Activated naive CD4-positive, alpha-beta T cell (primary cell): ENCODE results near the gene VTA1.
"Not testable (repeated sequence)": the region's sequence is repeated elsewhere in the genome, so short reads cannot be mapped to it uniquely, and the experiment has no call there.

Source experiments
- DNase-seq, 4 experiments: peaks; one replicate each; lab custom pipeline; 2025; lab: John Stamatoyannopoulos, UW

The VTA1 gene

DNA sequence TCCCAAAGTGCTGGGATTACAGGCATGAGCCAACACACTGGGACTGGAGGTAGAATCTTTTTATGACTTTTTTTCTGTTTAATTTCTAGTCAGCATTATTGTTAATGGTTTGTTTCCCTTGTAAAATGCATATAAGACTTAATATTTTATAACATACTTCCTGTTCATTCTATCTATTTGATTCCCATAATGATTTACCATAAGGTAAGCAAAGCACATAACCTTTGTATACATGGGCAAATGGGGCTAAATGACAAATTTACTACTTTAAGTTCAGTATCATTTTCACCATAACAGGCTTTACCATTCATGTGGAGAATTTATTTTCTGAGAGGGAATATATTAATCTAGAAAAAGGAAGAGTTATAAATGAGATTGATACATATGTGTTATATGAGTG is 24.3 kb downstream of the VTA1 start:
- no peak for DNase-seq

GRCh38 chr6:142172758-142173157 is 25.7 kb downstream of the VTA1 start:
- DNase-seq: no peak

- no peak for DNase-seq
Measured at GRCh38 chr6:142173980-142174379, 26.9 kb downstream of the VTA1 start.

- no peak for DNase-seq
Measured at GRCh38 chr6:142174703-142175102, 27.6 kb downstream of the VTA1 start.

DNA sequence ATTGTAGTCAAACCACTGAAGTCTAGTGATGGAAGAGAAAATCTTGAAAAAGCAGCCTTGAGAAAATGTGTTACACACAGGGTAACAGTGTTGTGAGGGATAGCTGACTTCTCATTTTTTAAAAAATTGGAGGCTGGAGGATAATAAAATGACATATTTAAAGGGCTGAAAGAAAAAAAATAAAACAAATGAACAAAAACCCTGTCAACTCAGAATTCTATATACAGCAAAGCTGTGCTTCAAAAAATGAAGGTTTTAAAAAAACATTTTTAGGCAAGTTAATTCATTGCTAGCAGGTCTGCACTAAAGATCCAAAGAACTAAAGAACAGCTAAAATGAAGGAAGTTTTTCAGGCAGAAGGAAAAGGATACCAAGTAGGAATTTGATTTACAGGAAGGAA is 31.1 kb downstream of the VTA1 start:
- no peak for DNase-seq

GRCh38 chr6:142182004-142182403 is 34.9 kb downstream of the VTA1 start:
- no peak for DNase-seq

DNA sequence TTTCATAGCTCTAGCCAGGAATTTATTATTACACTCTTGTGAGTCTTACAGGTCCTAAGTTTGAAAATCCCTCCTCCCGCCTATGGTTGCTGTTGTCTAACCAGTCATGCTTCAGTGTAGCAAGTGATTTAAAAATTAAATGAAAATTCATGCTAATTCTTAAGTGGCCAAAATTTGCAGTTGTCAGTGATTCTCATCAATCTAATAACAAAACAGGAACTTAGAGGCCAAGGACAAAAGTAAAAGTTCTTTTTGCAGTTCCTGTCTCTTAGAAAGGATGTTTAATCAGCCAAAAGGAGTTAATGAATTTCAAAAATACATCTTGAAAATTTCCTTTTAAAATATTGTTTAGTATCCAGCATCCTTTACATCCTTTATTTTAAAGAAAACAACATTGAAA is 36.3 kb downstream of the VTA1 start:
- no peak for DNase-seq

- DNase-seq: no peak
Measured at GRCh38 chr6:142184307-142184706, 37.2 kb downstream of the VTA1 start.

DNA sequence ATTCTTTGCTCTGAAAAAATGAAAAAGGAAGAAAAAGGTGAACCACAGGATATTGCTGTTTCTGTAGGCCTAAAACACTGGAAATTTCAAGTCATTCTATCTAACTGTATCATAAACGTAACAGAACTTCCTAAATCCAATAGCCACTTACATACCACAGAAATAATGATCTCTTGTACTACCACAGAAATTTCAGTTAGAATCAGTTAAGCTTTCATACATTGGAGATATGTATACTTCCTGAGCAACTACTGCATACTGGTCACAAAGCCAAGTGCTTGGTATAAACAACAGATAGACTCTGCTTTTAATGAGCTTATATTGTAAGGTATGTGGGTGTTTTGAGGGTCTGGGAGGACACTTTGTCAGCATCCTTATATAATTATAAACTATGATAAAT is 38.6 kb downstream of the VTA1 start:
- no peak for DNase-seq

DNA sequence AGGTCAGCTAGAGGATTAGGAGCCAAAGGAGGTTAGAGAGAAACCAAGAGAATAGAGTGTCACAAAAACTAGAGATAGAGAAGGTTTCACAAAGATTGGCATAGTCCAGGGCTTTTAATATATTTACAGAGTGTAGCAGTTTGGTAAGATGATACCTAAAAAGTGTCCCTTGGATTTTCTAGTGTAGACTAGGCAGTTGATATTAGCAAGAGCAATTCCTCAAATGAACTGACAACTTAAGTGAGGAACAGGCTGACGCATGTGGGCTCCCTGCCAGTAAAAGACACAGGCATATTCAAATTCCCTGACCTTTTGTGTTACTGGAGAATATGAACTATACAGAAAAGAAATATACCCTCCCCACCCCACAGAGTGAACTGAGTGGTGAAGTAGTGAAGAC is 40.1 kb downstream of the VTA1 start:
- no peak for DNase-seq

DNA sequence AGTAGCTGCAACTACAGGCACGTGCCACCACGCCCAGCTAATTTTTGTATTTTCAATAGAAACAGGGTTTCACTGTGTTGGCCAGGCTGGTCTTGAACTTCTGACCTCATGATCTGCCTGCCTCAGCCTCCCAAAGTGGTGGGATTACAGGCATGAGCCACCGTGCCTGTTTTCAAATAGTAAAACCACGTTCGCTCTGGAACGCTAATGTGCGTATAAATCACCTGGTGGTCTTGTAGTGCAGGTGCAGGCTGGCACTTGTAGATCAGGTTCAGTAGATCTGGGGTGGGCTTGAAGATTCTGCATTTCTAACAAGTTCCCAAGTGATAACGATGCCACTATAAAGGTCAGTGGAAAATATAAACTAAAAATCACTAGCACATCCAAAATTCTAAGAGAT is 41.3 kb downstream of the VTA1 start:
- not testable (repeated sequence) for DNase-seq

DNA sequence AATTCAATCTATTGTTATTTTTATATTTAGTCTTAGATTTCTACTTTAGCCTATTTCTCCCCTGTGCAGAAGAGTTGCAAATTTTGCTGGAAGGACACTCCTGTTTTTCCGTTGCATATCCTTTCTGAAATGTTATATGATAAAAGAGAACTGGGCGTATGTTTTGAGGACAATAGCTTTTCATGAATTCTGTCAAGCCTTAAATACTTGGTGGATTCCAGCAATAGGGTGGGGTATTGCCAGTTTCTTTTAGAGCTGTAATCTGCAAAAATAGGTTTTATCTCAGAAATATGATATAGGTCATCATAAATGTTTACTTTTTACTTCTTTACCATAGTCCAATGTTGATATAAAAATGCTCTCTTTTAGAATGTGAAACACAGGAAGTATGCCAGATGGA is 42.0 kb downstream of the VTA1 start:
- no peak for DNase-seq

- DNase-seq: no peak
Measured at GRCh38 chr6:142192343-142192742, 45.3 kb downstream of the VTA1 start.

DNA sequence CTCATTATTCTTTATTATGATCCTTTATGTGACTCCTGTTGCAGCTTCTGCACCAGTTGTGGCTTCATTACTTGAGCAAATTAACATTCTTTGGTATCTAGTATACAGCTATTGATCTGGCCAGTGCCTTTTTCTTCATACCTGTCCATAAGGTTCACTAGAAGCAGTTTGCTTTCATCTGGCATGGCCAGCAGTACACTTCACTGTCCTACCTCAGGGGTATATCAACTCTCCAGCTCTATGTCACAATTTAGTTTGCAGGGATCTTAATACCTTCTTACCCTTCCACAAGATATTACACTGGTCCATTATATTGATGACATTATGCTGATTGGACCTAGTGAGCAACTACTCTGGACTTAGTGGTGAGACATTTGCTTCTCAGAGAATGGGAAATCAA is 46.6 kb downstream of the VTA1 start:
- DNase-seq: no peak

- no peak for DNase-seq
Measured at GRCh38 chr6:142195862-142196541, 48.9 kb downstream of the VTA1 start.

DNA sequence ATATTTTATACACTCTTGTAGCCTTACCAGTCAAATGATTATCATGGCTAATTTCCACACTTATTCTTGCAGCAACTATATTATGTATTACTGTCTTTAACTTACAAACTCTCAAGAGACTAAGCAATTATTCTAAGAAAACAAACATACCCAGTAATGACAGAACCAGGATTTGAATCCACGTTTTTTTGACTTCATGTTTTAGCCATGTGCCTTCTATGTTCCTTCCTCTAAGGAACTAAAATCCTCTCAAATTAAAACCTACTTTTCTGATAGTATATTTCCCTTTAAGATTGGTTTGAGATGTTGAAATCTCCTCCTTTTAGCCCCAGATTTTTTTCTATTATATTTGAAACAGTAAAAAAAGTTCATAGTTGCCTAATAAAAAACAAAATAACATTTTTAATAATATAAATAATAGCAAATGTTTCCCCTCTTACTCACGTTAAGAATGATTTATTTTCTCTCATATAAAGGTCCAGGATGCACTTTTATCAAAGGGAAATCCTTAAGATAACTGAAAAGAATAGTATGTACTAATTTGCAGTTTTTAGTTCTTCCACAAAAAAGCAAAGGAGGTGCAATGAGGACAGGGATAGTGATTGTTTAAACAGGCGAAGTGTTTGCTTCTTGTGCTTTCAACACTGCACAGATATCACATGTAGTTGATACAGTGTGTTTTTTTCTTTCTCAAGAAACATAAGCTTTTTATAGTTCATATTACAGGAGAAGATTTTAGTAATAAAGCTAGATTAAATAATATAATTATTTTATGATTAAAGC is 54.0 kb downstream of the VTA1 start:
- no peak for DNase-seq

DNA sequence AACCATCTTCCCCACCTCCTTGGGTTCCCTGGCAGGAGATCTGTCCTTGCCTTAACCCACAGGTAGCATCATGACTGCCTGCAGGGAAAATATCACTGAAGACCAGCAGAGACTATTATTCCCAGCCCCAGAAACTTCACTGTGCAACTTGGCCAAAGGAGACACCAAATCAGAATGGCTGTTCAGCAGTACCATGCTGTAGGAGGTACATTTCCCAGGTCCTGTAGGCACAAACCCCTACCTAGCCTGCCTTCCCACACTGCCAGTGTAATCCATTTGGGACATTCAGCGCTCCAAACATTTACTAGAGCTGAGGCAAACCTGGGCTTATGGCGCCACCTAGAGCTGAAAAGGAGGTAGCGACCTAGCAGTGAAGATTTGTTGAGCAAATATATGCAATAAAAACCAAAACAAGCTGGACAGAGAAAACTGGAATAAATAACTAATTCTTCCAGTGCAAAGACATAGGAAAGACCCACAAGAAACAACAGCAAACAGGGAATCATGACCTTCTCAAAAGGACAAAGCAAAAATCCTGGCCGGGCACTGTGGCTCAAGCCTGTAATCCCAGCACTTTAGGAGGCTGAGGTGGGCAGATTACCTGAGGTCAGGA is 60.3 kb downstream of the VTA1 start:
- peak in 2 of 4 experiments; percentile 4 to 11 for DNase-seq

DNA sequence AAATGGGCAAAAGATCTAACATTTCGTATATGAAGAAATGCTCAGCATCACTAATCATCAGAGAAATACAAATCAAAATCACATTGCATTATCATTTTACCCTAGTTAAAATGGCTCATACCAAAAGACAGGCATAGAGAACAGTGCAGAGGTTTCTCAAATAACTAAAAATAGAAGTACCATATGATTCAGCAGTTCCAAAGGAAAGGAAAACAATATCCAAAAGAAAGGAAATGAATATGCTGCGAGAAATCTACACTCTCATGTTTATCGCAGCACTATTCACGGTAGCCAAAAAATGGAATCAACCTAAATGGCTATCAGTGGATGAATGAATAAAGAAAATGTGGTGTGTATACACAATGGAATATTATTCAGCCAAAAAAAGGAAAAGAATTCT is 63.5 kb downstream of the VTA1 start:
- DNase-seq: no peak

- DNase-seq: no peak
Measured at GRCh38 chr6:142213402-142213801, 66.3 kb downstream of the VTA1 start.

DNA sequence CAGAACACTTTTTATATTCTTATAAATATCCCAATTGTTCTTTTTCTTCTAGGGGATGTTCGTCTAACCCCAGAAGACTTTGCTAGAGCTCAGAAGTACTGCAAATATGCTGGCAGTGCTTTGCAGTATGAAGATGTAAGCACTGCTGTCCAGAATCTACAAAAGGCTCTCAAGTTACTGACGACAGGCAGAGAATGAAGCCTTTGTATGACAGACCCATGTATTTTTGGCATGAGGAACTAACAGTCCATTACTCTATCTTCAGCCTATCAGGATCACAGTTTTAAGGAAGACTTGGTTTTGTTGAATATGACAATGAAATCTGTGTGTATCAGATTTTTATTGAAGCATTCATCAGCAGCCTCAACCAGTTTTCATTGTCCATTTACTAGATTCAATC is 71.4 kb downstream of the VTA1 start:
- no peak for DNase-seq

- DNase-seq: no peak
Measured at GRCh38 chr6:142222022-142222421, 75.0 kb downstream of the VTA1 start.

DNA sequence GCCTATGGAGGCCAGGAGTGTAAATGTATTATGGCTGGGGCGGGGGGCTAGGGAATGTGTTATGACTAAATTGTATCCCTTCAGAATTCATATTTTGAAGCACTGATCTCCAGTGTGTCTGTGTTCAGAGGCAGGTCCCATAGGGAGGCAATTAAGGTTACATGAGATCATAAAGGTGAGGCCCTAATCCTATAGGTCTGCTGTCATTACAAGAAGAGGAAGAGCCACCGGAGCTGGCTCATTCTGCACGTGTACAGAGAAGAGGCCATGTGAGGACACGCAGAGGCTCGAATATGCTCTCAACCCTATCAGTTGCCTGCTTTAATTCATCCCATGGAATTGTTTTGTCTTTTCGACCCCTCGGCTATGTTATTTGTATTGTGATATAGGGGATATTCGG is 76.9 kb downstream of the VTA1 start:
- no peak for DNase-seq

DNA sequence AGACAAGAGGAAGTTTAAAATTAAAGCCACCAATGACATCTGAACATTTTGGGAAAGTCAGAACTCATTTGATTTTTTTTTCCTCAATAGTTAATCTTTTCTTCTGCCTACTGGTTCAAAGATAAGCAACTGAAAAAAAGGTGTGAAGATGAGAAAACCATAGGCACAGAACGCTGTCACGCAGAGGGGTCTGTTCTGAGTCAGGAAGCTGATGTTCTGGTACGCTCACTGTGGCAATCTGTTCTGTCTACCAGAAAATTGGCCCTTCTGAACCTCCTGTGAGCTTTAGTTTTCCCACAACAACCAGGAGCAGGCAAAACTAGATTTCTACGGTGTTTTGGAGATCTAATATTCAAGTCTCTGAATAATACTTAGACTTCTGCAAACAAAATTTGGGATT is 78.1 kb downstream of the VTA1 start:
- DNase-seq: no peak
